LNCaP clone FGC (cell line): ENCODE data around the gene REEP5.
A peak's percentile ranks its signal among the peaks of the same experiment; 100 is the strongest.
"Not testable (repeated sequence)": the region's sequence is repeated elsewhere in the genome, so short reads cannot be mapped to it uniquely, and the experiment has no call there.

ENCODE experiments used
- DNase-seq: peaks from one replicate; pipeline ENCODE4 v3.0.0-alpha.2; 2011; ENCODE audit warnings: low read depth
- H3K4me3 ChIP-seq: 2 replicates; pipeline ENCODE4 v1.5.1; 2011; ENCODE audit warnings: mild to moderate bottlenecking, low read depth, low read length, control low read depth
- TF ChIP-seq, protein P1 (sequence below): IDR thresholded peaks from 2 replicates; pipeline ENCODE4 v1.5.1; 2012; ENCODE audit warnings: mild to moderate bottlenecking; ENCODE audit not compliant: control insufficient read depth, insufficient read depth; ENCODE audit errors: extremely low read depth

The REEP5 gene

DNA sequence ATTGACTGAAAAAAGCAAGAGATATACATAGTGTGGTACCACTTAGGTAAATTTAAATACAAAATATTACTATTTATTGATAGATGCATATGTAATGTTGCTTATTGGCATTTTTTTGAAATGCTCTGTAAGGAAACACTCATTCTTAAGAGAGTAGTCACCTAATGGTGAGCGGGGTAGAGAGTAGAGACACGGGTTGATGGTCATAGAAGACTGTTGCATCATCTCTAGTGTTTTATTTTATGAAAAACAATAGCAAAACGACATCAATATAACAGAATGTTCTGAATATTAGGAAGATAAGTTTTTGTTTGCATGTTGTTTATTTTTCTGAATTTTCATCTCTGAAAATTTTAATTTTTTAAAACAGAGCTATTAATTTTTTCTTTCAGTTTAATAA lies 56.9 kb downstream of the REEP5 start:
- TF ChIP-seq, protein P1, sequence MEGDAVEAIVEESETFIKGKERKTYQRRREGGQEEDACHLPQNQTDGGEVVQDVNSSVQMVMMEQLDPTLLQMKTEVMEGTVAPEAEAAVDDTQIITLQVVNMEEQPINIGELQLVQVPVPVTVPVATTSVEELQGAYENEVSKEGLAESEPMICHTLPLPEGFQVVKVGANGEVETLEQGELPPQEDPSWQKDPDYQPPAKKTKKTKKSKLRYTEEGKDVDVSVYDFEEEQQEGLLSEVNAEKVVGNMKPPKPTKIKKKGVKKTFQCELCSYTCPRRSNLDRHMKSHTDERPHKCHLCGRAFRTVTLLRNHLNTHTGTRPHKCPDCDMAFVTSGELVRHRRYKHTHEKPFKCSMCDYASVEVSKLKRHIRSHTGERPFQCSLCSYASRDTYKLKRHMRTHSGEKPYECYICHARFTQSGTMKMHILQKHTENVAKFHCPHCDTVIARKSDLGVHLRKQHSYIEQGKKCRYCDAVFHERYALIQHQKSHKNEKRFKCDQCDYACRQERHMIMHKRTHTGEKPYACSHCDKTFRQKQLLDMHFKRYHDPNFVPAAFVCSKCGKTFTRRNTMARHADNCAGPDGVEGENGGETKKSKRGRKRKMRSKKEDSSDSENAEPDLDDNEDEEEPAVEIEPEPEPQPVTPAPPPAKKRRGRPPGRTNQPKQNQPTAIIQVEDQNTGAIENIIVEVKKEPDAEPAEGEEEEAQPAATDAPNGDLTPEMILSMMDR: no peak
- DNase-seq: no peak
- H3K4me3 ChIP-seq: no peak overlapping the region

DNA sequence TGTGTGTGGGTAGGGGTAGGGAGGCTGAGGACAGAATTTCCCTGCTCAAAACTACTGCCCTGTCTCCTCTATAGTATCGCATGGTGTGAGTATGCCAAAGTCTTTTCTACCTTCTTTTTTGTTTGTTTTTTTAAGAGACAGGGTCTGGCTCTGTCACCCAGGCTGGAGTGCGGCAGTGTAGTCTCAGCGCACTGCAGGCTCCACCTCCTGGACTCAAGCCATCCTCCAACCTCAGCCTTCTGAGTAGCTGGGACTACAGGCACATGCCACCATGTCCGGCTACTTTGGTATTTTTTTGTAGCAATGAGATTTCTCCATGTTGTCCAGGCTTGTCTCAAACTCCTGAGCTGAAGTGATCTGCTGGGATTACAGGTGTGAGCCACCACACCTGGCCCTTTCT lies 58.5 kb downstream of the REEP5 start:
- TF ChIP-seq, protein P1: no peak
- DNase-seq: peak; percentile 73
- H3K4me3 ChIP-seq: peak overlapping the region; percentile 64

DNA sequence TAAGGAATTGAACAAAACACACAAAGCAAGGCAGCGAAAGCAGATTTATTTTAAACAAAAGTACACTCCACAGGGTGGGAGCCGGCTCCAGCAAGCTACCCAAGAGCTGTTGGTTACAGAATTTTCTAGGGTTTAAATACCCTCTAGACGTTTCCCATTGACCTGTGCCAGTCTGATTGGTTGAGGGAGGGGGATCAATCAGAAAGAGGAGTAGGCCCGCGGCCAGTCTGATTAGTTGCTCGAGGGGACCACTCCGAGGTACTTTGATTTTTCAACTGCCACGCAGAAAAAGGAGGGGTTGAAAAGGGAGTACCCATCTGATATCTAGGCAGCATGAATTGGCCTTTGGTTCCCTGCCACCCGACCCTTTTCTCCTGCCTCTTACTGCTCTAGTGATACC lies 59.9 kb downstream of the REEP5 start:
- DNase-seq: no peak
- H3K4me3 ChIP-seq: peak overlapping the region; percentile 64
- TF ChIP-seq, protein P1: no peak

DNA sequence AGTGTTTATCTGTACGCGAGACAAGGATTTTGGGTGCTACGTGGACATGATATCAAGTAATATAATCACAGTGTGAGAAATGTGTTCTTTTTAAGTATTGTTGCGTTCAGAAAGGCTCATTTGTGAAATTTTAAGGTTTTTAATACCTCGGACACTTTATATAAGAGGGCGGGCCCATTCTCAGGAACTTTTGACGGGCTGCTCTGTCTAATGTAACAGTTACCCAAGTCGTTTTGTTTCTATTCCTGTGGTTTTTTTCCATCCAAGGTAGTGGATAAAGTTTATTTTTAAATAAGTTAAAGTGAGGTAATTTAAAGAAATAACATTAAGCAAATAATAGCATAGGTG lies 60.4 kb downstream of the REEP5 start:
- peak overlapping the region; percentile 64 for H3K4me3 ChIP-seq
- TF ChIP-seq, protein P1: no peak
- no peak for DNase-seq

DNA sequence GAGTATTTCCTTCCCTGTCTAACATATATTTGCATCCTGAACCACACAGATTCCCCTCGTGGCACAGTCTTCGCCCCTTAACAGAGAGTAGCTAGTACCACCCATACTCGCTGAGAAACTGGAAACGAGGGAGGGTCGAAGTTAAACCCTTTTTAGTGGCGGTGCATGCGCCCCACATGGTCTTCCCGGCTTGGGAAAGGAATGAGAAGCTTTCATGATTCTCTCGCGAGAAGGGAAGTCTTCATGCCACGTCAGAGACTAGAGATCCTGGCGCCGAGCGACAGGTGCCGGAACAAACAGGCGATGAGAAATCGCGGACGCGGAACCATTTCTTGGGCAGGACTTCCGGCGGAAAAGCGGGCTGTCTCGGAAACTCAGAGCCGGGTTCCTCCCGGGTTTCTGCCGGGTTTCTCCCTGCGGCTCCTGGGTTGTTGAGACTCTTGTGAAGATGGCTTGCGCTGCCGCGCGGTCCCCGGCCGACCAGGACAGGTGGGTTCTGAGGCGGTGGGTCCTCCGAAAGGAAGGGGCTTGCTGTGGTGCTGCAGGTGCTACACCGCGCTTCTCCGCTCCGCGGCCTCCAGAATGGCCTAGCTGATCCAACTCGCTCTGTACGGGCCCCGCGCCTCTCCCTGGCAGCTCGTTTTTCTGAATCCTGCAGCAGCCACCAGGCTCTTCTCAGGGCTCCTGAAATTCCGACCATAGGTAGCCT lies 60.9 kb downstream of the REEP5 start, which contains the start of gene SRP19:
Gene SRP19 (plus strand): TSS at position 359 of the 709 bp plus-strand sequence. CDS start 90 bp downstream, at position 449.
- H3K4me3 ChIP-seq: peak within 1 kb of the TSS; percentile 64
- TF ChIP-seq, protein P1: no peak
- DNase-seq: peak; percentile 96

DNA sequence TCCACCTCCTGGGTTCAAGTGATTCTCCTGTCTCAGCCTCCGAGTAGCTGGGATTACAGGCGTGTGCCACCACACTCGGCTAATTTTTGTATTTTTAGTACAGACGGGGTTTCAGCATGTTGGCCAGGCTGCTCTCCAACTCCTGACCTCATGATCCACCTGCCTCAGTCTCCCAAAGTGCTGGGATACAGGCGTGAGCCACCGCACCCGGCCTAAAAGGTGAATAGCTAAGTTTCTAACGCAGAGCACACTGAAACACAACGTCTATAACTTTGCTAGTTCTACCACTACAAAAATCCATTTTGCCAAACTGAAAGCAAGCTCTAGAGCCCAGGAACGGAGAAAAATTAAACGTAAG lies 61.5 kb downstream of the REEP5 start:
- DNase-seq: not testable (repeated sequence)
- H3K4me3 ChIP-seq: peak overlapping the region; percentile 64

DNA sequence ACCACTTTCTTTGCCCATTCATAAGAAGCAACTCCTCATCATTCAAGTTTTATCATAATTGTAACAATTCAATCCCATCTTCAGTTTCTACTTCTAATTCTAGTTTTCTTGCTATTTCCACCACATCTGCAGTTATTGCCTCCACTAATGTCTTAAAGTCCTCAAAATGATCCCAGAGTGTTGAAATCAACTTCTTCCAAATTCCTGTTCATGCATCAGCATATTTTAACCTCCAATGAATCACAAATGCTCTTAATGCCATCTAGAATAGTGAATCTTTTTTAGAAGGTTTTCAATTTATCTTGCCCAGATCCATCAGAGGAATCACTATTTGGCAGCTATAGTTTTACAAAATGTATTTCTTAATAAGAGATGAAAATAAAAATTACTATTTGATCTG lies 64.2 kb downstream of the REEP5 start:
- TF ChIP-seq, protein P1: no peak
- no peak for DNase-seq
- H3K4me3 ChIP-seq: no peak overlapping the region
